ENCODE measurements around the gene VPS51. TPM values are rescaled to one million over a fixed set of nuclear protein-coding genes. Genes with fewer than 3 reads are reported as not detected.
"Not testable (repeated sequence)": the region's sequence is repeated elsewhere in the genome, so short reads cannot be mapped to it uniquely, and the experiment has no call there.

VPS51 gene
- total RNA-seq, 1 experiment from 2014 or later, result 113 TPM

DNA sequence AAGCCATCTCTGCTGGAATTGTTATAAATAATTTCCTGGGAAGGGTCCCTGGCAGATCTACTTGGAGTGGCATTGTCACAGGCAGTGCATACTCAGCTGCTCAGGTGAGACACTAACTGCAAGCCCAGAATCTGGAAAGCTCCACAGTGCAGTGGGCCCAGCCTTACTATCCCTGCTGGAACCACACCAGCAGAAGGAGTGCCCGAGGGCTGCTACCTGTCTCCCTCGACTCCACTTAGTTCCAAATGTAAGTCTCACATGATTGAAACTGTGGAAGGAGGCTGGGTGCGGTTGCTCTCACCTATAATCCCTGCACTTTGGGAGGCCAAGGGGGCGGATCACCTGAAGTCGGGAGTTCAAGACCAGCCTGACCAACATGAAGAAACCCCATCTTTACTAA lies 52.6 kb downstream of the VPS51 start:
- no peaks in the 10 kb centered on the region for H3K79me2 ChIP-seq (ENCODE audit: low read depth)
- no peak overlapping the region for H3K4me2 ChIP-seq
- peaks cover 39% of the 10 kb centered on the region for H3K4me1 ChIP-seq (replicated peaks; ENCODE audit: insufficient read depth)
- BruUV-seq (replicated peaks), result no TSS peak
- no peak overlapping the region for H3K27ac ChIP-seq
- no peaks in the 10 kb centered on the region for H3K36me3 ChIP-seq (ENCODE audit: low read depth)
- no peaks in the 10 kb centered on the region for H3K27me3 ChIP-seq (ENCODE audit: insufficient read depth, low read depth)
- H3K9me3 ChIP-seq (ENCODE audit: insufficient read depth, low read depth), result no peaks in the 10 kb centered on the region
- CTCF ChIA-PET, result no interaction called here
- POLR2A ChIA-PET (ENCODE audit: unreplicated experiment), result interaction anchor here (0.6 kb wide), 1 partner anchor 239 kb away, joined by 3 read pairs; no protein-coding TSS in a partner anchor
- no peak overlapping the region for H2AFZ ChIP-seq
- no peak overlapping the region for H3K4me3 ChIP-seq
- H3K9me2 ChIP-seq (ENCODE audit: insufficient read depth), result no peaks in the 10 kb centered on the region
- no peak for DNase-seq
- intact Hi-C loops (cut with micrococcal nuclease; ENCODE audit: unreplicated experiment), result no loop called here
- TF ChIP-seq, protein P1, sequence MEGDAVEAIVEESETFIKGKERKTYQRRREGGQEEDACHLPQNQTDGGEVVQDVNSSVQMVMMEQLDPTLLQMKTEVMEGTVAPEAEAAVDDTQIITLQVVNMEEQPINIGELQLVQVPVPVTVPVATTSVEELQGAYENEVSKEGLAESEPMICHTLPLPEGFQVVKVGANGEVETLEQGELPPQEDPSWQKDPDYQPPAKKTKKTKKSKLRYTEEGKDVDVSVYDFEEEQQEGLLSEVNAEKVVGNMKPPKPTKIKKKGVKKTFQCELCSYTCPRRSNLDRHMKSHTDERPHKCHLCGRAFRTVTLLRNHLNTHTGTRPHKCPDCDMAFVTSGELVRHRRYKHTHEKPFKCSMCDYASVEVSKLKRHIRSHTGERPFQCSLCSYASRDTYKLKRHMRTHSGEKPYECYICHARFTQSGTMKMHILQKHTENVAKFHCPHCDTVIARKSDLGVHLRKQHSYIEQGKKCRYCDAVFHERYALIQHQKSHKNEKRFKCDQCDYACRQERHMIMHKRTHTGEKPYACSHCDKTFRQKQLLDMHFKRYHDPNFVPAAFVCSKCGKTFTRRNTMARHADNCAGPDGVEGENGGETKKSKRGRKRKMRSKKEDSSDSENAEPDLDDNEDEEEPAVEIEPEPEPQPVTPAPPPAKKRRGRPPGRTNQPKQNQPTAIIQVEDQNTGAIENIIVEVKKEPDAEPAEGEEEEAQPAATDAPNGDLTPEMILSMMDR (conservative IDR thresholded peaks at IDR 0.05), result no peak
- no peak for TF ChIP-seq EZH2 (IDR thresholded peaks at IDR 0.05; ENCODE audit: low read depth)
- H3F3A ChIP-seq (ENCODE audit: insufficient read depth, low read depth), result peaks cover 53% of the 10 kb centered on the region
- no peaks in the 10 kb centered on the region for H4K20me1 ChIP-seq (ENCODE audit: insufficient read depth)

DNA sequence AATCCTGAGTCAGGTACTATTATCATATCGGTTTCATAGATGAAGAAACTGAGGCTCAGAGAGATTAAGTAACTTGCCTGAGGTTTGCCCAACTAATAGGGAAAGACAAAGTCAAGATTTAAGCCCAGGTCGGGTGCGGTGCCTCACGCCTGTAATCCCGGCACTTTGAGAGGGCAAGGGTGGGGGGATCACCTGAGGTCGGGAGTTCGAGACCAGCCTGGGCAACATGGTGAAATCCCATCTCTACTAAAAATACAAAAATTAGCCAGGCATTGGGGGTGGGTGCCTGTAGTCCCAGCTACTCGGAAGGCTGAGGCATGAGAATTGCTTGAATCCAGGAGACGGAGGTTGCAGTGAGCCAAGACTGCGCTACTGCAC lies 54.1 kb downstream of the VPS51 start:
- H3K27me3 ChIP-seq (ENCODE audit: insufficient read depth, low read depth); H2AFZ ChIP-seq; DNase-seq; H3K9me2 ChIP-seq (ENCODE audit: insufficient read depth); H3K79me2 ChIP-seq (ENCODE audit: low read depth); H3K36me3 ChIP-seq (ENCODE audit: low read depth); CTCF ChIA-PET; H3K4me3 ChIP-seq; POLR2A ChIA-PET (ENCODE audit: unreplicated experiment); H4K20me1 ChIP-seq (ENCODE audit: insufficient read depth); H3K9me3 ChIP-seq (ENCODE audit: insufficient read depth, low read depth): not testable (repeated sequence)
- H3K27ac ChIP-seq, result peak overlapping the region; percentile 88
- H3K4me1 ChIP-seq (replicated peaks; ENCODE audit: insufficient read depth), result peaks cover 40% of the 10 kb centered on the region
- BruUV-seq (replicated peaks), result TSS peak; percentile 99
- H3F3A ChIP-seq (ENCODE audit: insufficient read depth, low read depth), result peaks cover 50% of the 10 kb centered on the region
- intact Hi-C loops (cut with micrococcal nuclease; ENCODE audit: unreplicated experiment), result loop anchor here (1.0 to 2.0 kb wide), 3 partner anchors 15 to 31 kb away; partner anchors contain the start of gene CAPN1
- H3K4me2 ChIP-seq, result peak overlapping the region; percentile 66

DNA sequence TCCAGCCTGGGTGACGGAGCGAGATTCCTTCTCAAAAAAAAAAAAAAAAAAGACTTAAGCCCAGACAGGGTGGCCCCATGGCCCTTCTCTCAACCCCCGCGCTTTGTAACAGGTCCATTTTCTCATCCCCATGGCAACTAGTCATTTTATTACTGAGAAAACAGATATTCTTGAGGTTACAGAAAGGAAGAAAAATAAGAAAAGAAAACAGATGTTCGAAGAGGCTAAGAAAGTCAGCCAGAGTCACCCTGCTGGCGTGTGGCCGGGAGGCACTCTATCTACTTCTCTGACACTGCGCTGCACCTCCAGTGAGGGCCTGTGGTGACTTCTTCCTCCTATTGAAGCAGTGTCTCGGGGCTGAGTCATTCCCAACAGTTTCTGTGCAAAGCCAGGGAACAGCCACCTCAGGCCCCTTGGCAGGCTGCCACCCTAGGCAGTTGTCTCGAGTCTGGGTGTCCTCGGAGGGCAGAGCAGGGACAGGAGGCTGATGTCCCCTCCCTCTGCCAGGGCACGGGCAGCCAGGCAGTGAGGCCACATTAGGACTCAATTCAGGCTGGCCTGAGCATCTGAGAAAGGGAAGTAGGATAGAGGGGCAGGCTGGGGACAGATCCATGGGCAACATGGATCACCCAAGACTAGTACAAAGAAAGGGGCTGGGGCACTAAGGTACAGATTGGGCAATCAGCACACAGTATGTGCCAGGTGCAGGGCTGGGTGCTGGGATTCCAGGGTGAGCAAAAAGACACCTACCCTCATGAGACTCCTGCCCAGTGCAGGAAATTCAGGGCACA lies 54.7 kb downstream of the VPS51 start:
- H4K20me1 ChIP-seq (ENCODE audit: insufficient read depth), result no peaks in the 10 kb centered on the region
- peaks cover 40% of the 10 kb centered on the region for H3K4me1 ChIP-seq (replicated peaks; ENCODE audit: insufficient read depth)
- H3K4me3 ChIP-seq, result peak overlapping the region; percentile 18; the same call in 1 of the 2 replicates
- peaks cover 48% of the 10 kb centered on the region for H3F3A ChIP-seq (ENCODE audit: insufficient read depth, low read depth)
- H3K9me2 ChIP-seq (ENCODE audit: insufficient read depth), result no peaks in the 10 kb centered on the region
- peak overlapping the region; percentile 66 for H3K4me2 ChIP-seq
- H3K27me3 ChIP-seq (ENCODE audit: insufficient read depth, low read depth), result no peaks in the 10 kb centered on the region
- no peaks in the 10 kb centered on the region for H3K79me2 ChIP-seq (ENCODE audit: low read depth)
- POLR2A ChIA-PET (ENCODE audit: unreplicated experiment), result interaction anchor here (0.6 kb wide), 1 partner anchor 17 kb away, joined by 10 read pairs; no protein-coding TSS in a partner anchor
- no peaks in the 10 kb centered on the region for H3K36me3 ChIP-seq (ENCODE audit: low read depth)
- peak overlapping the region; percentile 88 for H3K27ac ChIP-seq
- no TSS peak for BruUV-seq (replicated peaks)
- no peak overlapping the region; the same call in 1 of the 2 replicates for H2AFZ ChIP-seq
- no peaks in the 10 kb centered on the region for H3K9me3 ChIP-seq (ENCODE audit: insufficient read depth, low read depth)
- peak; percentile 99 to 100 for DNase-seq
- CTCF ChIA-PET, result interaction anchor here (0.6 kb wide), 1 partner anchor 179 kb away, joined by 3 read pairs; no protein-coding TSS in a partner anchor
- intact Hi-C loops (cut with micrococcal nuclease; ENCODE audit: unreplicated experiment), result loop anchor here (1.0 to 2.0 kb wide), 3 partner anchors 15 to 30 kb away; partner anchors contain the start of gene CAPN1
- TF ChIP-seq EZH2 (IDR thresholded peaks at IDR 0.05; ENCODE audit: low read depth), result no peak
- TF ChIP-seq, protein P1 (conservative IDR thresholded peaks at IDR 0.05), result no peak; the same call in 1 of the 2 replicates
